T-helper 1 cell treated with Interleukin-12 subunit alpha and Interleukin-12 subunit beta and Interleukin-4 antibody, amounts not matched to agents 30 ng/mL and 1 ng/mL, for 36 hours (primary cell): Measurements from ENCODE around the gene ATP1B1. TPM values are rescaled to one million over a fixed set of nuclear protein-coding genes. Genes with fewer than 3 reads are reported as not detected.

Source experiments
- intact Hi-C: fragments of 100-400 bp; cut with micrococcal nuclease; formaldehyde crosslinking; loops from one replicate; pipeline ENCODE4 v1.15.1; 2024
- total RNA-seq: library from RNA; stranded (reverse); gene quantifications from 2 replicates; pipeline ENCODE4 v1.2.3, GENCODE V29; 2022

The ATP1B1 gene
- total RNA-seq, 1 donor from 2014 or later, result 10.9 TPM

GRCh38 chr1:169092399-169092798 lies 14.1 kb upstream of the ATP1B1 start:
- intact Hi-C loops, result loop anchor here (5.0 kb wide), 2 partner anchors 255 to 620 kb away; no protein-coding TSS in a partner anchor

GRCh38 chr1:169094897-169095569 lies 11.5 kb upstream of the ATP1B1 start:
- intact Hi-C loops, result loop anchor here (5.0 kb wide), 2 partner anchors 252 to 623 kb away; no protein-coding TSS in a partner anchor

- intact Hi-C loops, result no loop called here
These were observed 8.1 kb upstream of the ATP1B1 start for GRCh38 chr1:169098380-169098779.

- intact Hi-C loops, result no loop called here
These were observed 6.9 kb upstream of the ATP1B1 start for GRCh38 chr1:169099561-169099960.

GRCh38 chr1:169100208-169100607 lies 6.3 kb upstream of the ATP1B1 start:
- intact Hi-C loops, result loop anchor here (10.0 kb wide), 1 partner anchor 1375 kb away; the partner anchor contains the start of gene MPZL1

- intact Hi-C loops, result loop anchor here (10.0 kb wide), 1 partner anchor 1376 kb away; the partner anchor contains the start of gene MPZL1
These were observed 5.8 kb upstream of the ATP1B1 start for GRCh38 chr1:169100651-169101088.

- intact Hi-C loops, result loop anchor here (10.0 kb wide), 1 partner anchor 1378 kb away; the partner anchor contains the start of gene MPZL1
These were observed 3.9 kb upstream of the ATP1B1 start for GRCh38 chr1:169102567-169102966.

GRCh38 chr1:169103002-169103401 lies 3.5 kb upstream of the ATP1B1 start:
- intact Hi-C loops, result loop anchor here (10.0 kb wide), 1 partner anchor 1378 kb away; the partner anchor contains the start of gene MPZL1

GRCh38 chr1:169103480-169103893 lies 3.0 kb upstream of the ATP1B1 start:
- intact Hi-C loops, result loop anchor here (10.0 kb wide), 1 partner anchor 1379 kb away; the partner anchor contains the start of gene MPZL1

GRCh38 chr1:169105087-169105433 lies 1.4 kb upstream of the ATP1B1 start:
- intact Hi-C loops, result loop anchor here (5.0 to 10.0 kb wide), 4 partner anchors 583 to 1380 kb away; partner anchors contain the start of genes DCAF6, MPC2 and MPZL1

- intact Hi-C loops, result loop anchor here (1.0 to 10.0 kb wide), 20 partner anchors 15 to 1885 kb away; partner anchors contain the start of genes DCAF6, KIFAP3, METTL18 and MPC2
These were observed 926 bp upstream of the ATP1B1 start for GRCh38 chr1:169105434-169106094.

GRCh38 chr1:169106921-169107602 lies 572 bp downstream of the ATP1B1 start:
- intact Hi-C loops, result loop anchor here (1.0 to 10.0 kb wide), 20 partner anchors 17 to 1886 kb away; partner anchors contain the start of genes DCAF6, KIFAP3, METTL18 and MPC2

- intact Hi-C loops, result loop anchor here (2.0 to 10.0 kb wide), 9 partner anchors 63 to 1887 kb away; partner anchors contain the start of genes DCAF6, KIFAP3, MPC2 and MPZL1
These were observed 1.2 kb downstream of the ATP1B1 start for GRCh38 chr1:169107603-169108208.

GRCh38 chr1:169108223-169108622 lies 1.7 kb downstream of the ATP1B1 start:
- intact Hi-C loops, result loop anchor here (5.0 to 10.0 kb wide), 4 partner anchors 584 to 1383 kb away; partner anchors contain the start of genes DCAF6, MPC2 and MPZL1

- intact Hi-C loops, result loop anchor here (5.0 to 10.0 kb wide), 4 partner anchors 583 to 1384 kb away; partner anchors contain the start of genes DCAF6, MPC2 and MPZL1
These were observed 2.5 kb downstream of the ATP1B1 start for GRCh38 chr1:169108863-169109560.

GRCh38 chr1:169109561-169110134 lies 3.2 kb downstream of the ATP1B1 start:
- intact Hi-C loops, result loop anchor here (5.0 to 10.0 kb wide), 4 partner anchors 583 to 1385 kb away; partner anchors contain the start of genes DCAF6, MPC2 and MPZL1

- intact Hi-C loops, result no loop called here
These were observed 3.7 kb downstream of the ATP1B1 start for GRCh38 chr1:169110236-169110635.

- intact Hi-C loops, result no loop called here
These were observed 4.4 kb downstream of the ATP1B1 start for GRCh38 chr1:169110689-169111447.

GRCh38 chr1:169111472-169111871 lies 5.0 kb downstream of the ATP1B1 start:
- intact Hi-C loops, result no loop called here
